SH-SY5Y (cell line): ENCODE results near the gene FUT8.

Source experiments
- GATA2 ChIP-seq: IDR thresholded peaks from 2 replicates; pipeline ENCODE4 v1.6.1; 2011; ENCODE audit warnings: mild to moderate bottlenecking, low read depth, low read length
- GATA3 ChIP-seq: IDR thresholded peaks from 2 replicates; pipeline ENCODE4 v1.6.1; 2011; ENCODE audit warnings: low read depth, mild to moderate bottlenecking, low read length, moderate library complexity

- TF ChIP-seq GATA2 (no peak), GATA3 (no peak)
These were observed 38.9 kb upstream of the FUT8 start for GRCh38 chr14:65373671-65374039.
